Cardiac muscle cell (in vitro differentiated cells and primary cell): ENCODE measurements around the gene SRRD. TPM values are rescaled to one million over a fixed set of nuclear protein-coding genes. Genes with fewer than 3 reads are reported as not detected.
A peak's percentile ranks its signal among the peaks of the same experiment; 100 is the strongest.

Experiments used
- DNase-seq, 2 donors: peaks; one replicate each; pipeline versions ENCODE4 v3.0.0 to v3.0.0-alpha.2; 2010 to 2017; ENCODE audit warnings: low read depth in 1 of 2, low spot score in 1 of 2
- H3K27ac ChIP-seq: fragments of 200-600 bp; sonication (generic); 2 replicates; pipeline ENCODE4 v1.5.1; 2016
- H3K27me3 ChIP-seq: fragments of 200-600 bp; sonication (generic); 2 replicates; pipeline ENCODE4 v1.6.0; 2016; ENCODE audit warnings: control low read depth
- H3K36me3 ChIP-seq: fragments of 200-600 bp; sonication (generic); 2 replicates; pipeline ENCODE4 v1.5.1; 2016; ENCODE audit warnings: control low read depth
- H3K4me1 ChIP-seq: fragments of 200-600 bp; sonication (generic); 2 replicates; pipeline ENCODE4 v1.8.1; 2017; ENCODE audit warnings: low read depth, mild to moderate bottlenecking, mixed run types
- H3K4me3 ChIP-seq: fragments of 200-600 bp; sonication (generic); 2 replicates; pipeline ENCODE4 v1.5.1; 2016; ENCODE audit warnings: mild to moderate bottlenecking
- H3K9me3 ChIP-seq: fragments of 200-600 bp; sonication (generic); 2 replicates; pipeline ENCODE4 v1.5.1; 2017; ENCODE audit warnings: low read depth, mild to moderate bottlenecking, control low read depth
- polyA plus RNA-seq: library from polyadenylated mRNA; unstranded; fragments of >200 nt; fragmentation: Nextera tagmentation; extraction: Ambion mirVana; gene quantifications from 2 replicates; pipeline ENCODE4 v1.2.1, GENCODE V29; 2016
- total RNA-seq: library from RNA; depleted of rRNA; stranded (reverse); fragments of >200 nt; gene quantifications from 2 replicates; pipeline ENCODE4 v1.2.3, GENCODE V29; 2016
- TF ChIP-seq, protein P1 (sequence below): IDR thresholded peaks from 2 replicates; pipeline ENCODE4 v1.5.1; 2012; ENCODE audit warnings: low read depth, mild to moderate bottlenecking, low read length

SRRD gene
- total and polyA plus RNA-seq, 2 experiments from 2014 or later: 17.0 to 22.3 TPM

DNA sequence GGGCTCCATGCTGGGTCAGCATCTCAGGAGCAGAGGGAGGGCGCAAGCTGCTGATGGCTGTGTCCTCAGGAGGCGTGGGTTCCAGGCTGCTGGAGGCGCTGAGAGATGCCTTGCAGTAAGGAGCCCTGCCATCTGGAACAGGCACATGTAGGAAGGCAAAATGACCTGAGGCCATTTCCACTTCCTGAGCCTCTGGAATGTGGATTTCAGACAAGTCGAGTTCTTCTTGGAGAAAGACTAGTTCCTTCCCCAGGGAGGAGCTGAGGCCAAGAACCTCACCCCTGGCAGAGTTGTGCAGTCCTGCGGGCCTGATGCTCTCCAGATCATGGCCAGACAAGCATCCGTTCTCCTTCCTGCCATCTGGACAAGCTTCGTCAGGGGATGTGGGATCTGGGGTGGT, 19.4 kb upstream of the SRRD start:
- H3K36me3 ChIP-seq: peaks cover 44% of the 10 kb centered on the region
- H3K4me1 ChIP-seq: peaks cover 14% of the 10 kb centered on the region
- no peaks in the 10 kb centered on the region for H3K27me3 ChIP-seq
- no peak overlapping the region for H3K4me3 ChIP-seq
- no peak overlapping the region for H3K27ac ChIP-seq
- TF ChIP-seq, protein P1, sequence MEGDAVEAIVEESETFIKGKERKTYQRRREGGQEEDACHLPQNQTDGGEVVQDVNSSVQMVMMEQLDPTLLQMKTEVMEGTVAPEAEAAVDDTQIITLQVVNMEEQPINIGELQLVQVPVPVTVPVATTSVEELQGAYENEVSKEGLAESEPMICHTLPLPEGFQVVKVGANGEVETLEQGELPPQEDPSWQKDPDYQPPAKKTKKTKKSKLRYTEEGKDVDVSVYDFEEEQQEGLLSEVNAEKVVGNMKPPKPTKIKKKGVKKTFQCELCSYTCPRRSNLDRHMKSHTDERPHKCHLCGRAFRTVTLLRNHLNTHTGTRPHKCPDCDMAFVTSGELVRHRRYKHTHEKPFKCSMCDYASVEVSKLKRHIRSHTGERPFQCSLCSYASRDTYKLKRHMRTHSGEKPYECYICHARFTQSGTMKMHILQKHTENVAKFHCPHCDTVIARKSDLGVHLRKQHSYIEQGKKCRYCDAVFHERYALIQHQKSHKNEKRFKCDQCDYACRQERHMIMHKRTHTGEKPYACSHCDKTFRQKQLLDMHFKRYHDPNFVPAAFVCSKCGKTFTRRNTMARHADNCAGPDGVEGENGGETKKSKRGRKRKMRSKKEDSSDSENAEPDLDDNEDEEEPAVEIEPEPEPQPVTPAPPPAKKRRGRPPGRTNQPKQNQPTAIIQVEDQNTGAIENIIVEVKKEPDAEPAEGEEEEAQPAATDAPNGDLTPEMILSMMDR: no peak
- no peaks in the 10 kb centered on the region for H3K9me3 ChIP-seq
- peak in 1 of 2 donors; percentile 48 for DNase-seq

DNA sequence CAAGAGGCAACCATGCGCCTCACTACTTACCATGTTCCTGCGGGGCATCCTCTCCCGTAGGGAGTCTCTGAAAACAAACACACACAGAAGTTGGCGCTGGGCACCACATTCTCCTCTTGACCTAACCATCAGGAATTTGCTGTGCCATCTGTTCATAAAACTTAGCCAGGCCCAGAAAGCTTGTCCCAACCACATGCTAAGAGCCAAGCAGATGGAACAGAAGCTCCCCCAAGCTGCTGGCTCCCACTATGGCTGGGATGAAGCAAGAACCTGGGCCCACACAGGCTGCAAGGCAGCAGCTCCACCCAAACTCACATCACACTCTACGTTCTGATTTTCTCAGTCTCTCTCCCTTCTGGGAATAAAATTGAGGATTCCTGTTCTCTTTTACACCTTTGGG, 17.5 kb upstream of the SRRD start:
- Histone ChIP-seq H3K4me3 (no peak overlapping the region), H3K4me1 (peaks cover 14% of the 10 kb centered on the region), H3K27ac (no peak overlapping the region), H3K36me3 (peaks cover 57% of the 10 kb centered on the region), H3K9me3 (no peaks in the 10 kb centered on the region), H3K27me3 (no peaks in the 10 kb centered on the region)
- no peak for DNase-seq
- TF ChIP-seq, protein P1: no peak

DNA sequence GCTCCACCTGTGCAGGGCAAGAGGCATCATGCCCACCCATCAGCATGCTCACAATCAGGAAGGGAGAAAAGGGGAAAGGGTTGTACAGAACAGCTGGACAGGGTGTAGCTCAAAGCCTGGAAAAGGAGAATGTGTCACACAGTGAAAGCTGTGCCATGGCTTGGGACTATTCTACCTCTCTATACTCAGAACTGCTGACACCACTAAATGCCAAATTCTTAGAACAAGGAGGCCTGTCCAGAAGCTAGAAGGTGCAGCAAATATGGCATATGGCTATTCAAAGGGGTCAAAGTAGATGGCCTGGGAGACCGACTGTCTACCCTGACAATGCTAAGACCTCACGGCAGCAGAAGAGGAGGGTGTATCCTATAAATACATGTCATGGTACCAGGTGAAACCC, 12.9 kb upstream of the SRRD start:
- Histone ChIP-seq H3K27me3 (no peaks in the 10 kb centered on the region), H3K27ac (no peak overlapping the region), H3K36me3 (peaks cover 61% of the 10 kb centered on the region), H3K9me3 (no peaks in the 10 kb centered on the region), H3K4me1 (no peaks in the 10 kb centered on the region), H3K4me3 (no peak overlapping the region)
- TF ChIP-seq, protein P1: no peak
- DNase-seq: no peak

DNA sequence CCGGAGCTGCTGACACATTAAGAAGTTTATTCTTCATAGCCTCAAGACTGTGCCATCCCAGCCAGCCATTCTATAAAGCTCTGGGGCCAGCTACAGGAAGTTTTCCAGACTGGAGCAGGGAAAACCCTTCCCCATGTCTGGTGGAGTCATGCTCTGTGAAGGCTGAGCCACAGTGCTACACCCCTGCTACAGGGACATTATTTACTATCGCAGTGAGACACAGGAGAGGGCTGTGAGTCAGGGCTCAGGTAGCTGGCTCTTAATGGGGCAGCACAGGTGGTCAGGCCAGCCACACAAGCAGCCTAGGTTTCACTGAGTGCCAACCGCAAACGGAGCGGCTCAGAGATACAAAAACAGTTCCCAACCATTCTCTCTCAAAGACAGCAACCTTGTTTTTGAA, 12.2 kb upstream of the SRRD start:
- H3K27ac ChIP-seq: no peak overlapping the region
- peaks cover 64% of the 10 kb centered on the region for H3K36me3 ChIP-seq
- DNase-seq: no peak

DNA sequence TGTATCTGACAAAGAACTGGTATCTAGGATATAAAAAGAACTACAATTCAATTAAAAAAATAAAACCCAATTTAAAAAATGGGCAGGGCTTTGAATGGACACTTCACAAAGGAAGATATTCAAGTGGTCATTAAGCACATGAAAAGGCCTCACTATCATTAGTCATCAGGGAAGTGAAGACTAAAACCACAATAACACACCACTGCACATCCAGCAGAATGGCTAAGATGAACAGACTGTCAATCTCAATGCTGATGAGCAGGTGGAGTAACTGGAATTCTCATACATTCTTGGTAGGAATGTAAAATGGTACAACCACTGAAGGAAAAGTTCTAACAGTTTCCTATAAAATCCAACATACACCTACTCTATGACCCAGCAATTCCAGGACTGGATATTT, 9.0 kb upstream of the SRRD start:
- peaks cover 46% of the 10 kb centered on the region for H3K36me3 ChIP-seq
- H3K4me1 ChIP-seq: peaks cover 3% of the 10 kb centered on the region
- TF ChIP-seq, protein P1: no peak
- no peak for DNase-seq
- no peaks in the 10 kb centered on the region for H3K9me3 ChIP-seq
- H3K4me3 ChIP-seq: no peak overlapping the region
- H3K27me3 ChIP-seq: no peaks in the 10 kb centered on the region
- no peak overlapping the region for H3K27ac ChIP-seq

More for the DNA sequence above, 12.2 kb upstream of the SRRD start:
- no peaks in the 10 kb centered on the region for H3K4me1 ChIP-seq
- H3K9me3 ChIP-seq: no peaks in the 10 kb centered on the region
- H3K27me3 ChIP-seq: no peaks in the 10 kb centered on the region
- TF ChIP-seq, protein P1: no peak
- H3K4me3 ChIP-seq: no peak overlapping the region
